SIG-M5 treated with dmso at 0.1 percent for 504 hours (cell line): Measurements from ENCODE around the gene CGB2.
"Not testable (repeated sequence)": the region's sequence is repeated elsewhere in the genome, so short reads cannot be mapped to it uniquely, and the experiment has no call there.

Experiments used
- DNase-seq: peaks from one replicate; lab custom pipeline; 2025; ENCODE audit not compliant: unreplicated experiment; lab: John Stamatoyannopoulos, UW

CGB2 gene

DNA sequence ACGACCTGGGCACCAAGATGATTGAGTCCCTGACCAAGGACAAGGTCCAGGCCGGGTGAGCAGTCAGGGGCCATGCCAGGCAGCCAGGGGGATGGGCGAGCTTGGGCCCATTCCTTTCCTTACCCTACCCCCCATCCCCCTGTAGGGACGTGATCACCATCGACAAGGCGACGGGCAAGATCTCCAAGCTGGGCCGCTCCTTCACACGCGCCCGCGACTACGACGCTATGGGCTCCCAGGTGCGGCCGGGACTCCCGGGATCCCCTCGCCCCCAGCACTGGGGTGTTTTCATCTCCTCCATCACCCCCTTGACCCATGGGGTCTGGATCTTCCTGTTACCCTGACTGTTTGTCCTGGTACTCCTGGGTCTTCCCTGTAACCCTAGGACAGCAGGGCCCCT is 21.9 kb upstream of the CGB2 start:
- DNase-seq: no peak

DNA sequence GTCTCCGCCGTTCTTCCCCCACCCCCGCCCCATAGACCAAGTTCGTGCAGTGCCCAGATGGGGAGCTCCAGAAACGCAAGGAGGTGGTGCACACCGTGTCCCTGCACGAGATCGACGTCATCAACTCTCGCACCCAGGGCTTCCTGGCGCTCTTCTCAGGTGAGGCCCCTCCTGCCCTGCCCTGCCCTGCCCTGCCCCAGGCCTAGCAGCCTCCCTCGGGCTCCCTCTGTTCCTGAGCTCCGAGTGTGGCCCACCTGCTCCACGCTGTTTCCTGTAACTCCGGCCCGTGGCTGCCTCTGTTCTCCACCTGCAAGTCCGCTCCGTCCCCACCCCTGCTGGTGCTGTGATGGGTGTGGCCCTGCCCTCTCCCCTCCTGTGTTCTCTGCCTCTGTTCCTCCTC is 21.2 kb upstream of the CGB2 start:
- DNase-seq: no peak

DNA sequence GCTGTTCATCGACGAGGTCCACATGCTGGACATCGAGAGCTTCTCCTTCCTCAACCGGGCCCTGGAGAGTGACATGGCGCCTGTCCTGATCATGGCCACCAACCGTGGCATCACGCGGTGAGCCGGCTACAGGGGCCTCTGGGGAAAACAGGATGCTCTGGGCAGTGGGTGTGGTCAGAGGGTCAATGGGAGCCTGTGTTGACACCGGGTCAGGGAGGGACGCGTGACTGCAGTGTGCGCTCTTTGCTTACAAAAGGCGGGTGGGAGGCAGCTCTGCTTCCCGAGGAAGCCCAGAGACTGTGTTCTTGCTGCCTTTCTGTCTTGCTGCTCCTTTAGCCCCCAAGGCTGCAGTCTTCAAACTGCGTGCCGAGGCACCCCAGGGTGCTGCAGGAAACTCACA is 20.5 kb upstream of the CGB2 start:
- DNase-seq: no peak

DNA sequence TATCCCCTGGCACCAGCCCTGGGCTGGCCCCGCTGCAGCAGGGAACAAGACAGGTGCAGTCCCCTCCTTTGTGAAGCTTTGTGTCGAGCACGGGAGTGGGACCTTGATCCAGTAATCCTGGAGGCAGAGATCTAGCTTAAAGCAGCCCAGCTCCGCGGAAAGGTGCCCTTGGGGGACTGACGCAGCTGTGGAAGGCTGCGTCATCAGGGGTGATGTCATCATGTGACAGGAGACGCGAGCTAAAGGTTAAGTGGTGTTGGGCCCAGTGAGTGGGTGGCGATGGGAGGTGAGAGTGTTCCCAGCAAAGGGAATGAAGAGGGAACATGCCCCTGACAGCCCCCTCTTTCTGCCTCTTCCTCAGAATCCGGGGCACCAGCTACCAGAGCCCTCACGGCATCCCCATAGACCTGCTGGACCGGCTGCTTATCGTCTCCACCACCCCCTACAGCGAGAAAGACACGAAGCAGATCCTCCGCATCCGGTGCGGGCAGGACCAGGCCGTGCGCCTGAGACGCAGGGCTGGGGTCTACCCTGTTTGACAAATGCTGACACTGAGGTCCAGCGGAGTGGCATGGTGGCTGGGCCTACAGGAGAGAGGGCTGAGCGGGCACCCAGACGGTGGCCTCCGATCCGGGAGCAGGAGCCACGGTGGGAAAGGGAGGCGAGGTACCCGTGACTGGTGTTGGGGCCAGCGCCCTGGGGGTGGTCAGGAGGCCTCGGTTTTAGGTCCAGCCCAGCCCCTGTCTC is 17.4 kb upstream of the CGB2 start:
- no peak for DNase-seq

DNA sequence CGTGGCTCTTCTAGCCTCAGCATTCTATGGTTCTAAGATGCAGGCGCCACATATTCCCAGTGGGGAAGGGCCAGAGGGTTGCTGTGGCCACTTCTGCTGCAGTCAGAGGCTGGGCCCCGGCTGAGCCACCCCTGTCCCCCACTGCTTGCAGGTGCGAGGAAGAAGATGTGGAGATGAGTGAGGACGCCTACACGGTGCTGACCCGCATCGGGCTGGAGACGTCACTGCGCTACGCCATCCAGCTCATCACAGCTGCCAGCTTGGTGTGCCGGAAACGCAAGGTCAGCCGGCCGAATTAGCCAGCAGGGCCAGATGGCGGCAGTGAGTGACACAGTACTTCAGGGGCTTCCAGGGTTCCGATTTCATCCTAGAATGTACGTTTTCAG is 16.8 kb upstream of the CGB2 start:
- DNase-seq: no peak

DNA sequence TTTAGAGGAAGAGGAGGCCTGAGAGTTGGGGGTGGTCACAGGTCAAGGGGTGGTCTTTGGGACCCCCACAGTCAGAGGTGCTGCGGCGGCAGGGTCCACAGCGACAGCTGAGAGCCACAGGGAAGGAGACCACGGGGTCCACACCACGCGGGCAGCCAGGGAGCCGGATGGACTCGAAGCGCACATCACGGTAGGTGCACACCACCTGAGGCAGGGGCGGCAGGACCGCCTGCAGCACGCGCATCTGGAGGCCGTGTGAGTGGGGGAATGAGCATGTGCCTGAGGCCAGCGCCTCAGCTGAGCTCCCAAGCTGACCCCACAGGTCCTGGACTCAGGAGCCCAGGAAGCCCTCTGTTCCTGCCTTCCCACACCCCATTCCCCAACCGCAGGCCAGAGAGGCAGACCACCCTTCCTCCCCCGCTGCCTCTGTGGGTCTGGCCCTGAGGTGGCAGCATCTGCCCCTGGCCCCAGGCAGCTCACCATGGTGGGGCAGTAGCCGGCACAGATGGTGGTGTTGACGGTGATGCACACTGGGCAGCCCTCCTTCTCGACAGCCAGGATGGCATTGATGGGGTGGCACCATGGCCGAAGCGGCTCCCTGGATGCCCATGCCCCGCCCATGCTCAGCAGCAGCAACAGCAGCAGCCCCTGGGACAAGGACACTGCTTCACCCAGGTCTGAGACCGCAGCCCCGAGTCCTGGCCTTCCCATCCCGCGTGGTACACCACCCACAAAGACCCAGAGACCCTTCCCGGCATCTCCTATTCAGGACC is 15.4 kb upstream of the CGB2 start:
- DNase-seq: no peak

DNA sequence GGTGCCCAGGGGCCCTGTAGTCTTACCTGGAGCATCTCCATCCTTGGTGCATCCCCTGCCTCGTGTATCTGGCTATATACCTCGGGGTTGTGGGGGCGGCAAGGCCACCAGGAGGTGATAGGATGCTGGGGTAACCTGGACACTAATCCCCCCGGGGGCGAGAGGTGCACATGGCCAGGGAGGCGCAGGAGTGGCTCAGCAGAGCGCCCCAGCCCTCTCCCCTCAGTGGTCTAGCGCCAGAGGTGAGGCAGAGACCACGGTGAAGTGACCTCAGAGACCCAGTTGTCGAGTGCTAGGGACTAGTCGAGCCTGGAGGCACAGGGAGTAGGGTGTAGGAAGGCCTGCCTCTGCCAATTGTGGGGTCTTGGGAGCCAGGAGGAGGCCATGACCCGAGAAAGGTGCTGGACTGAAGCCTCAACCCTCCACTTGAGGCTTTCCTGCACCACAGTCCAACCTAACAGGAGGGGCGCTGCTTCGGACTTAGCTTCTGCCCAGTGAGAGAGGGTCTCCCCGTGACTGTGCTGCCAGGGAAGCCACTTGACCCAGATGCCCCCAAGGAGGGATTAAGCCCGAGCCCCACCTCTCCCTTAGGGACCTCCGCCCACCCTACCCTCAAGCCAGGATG is 14.5 kb upstream of the CGB2 start, which contains the start of gene LHB:
Gene LHB, minus strand, starts transcription at position 51 of the 625 bp plus-strand sequence. Its CDS starts 10 bp downstream, at position 41.
- no peak for DNase-seq

DNA sequence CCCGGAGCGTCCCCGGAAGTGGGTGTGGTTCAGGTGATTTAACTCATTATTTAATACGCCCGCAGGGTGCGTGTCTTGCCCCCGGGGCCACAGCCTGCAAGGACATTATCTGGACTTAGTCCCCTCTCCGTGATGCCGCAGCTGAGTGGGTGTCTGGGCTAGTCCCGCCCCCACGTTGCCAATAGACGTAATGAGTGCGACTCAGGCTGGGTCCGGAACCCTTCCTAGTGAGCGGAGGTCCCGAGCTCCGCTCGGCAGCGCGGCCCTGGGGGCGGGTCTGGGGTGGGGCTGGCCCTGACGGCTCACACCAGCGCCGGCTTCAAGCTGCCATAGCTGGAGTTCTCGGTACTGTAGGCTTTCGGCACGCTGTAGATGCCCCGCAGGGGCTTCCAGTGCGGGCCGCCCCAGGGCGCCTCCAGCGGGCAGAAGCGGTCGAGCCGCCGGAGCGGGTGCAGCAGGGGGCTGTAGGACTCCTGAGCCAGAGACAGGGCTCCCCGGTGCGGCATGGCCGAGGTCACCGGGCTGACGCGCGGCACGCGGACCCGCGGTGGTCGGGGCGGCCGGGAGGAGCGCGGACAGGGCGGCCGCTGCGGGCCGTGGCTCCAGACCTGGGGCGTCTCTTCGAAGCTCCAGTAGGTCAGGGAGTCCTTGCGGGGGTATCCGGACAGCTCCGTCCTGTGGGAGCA is 13.9 kb upstream of the CGB2 start:
- peak; percentile 66 for DNase-seq

DNA sequence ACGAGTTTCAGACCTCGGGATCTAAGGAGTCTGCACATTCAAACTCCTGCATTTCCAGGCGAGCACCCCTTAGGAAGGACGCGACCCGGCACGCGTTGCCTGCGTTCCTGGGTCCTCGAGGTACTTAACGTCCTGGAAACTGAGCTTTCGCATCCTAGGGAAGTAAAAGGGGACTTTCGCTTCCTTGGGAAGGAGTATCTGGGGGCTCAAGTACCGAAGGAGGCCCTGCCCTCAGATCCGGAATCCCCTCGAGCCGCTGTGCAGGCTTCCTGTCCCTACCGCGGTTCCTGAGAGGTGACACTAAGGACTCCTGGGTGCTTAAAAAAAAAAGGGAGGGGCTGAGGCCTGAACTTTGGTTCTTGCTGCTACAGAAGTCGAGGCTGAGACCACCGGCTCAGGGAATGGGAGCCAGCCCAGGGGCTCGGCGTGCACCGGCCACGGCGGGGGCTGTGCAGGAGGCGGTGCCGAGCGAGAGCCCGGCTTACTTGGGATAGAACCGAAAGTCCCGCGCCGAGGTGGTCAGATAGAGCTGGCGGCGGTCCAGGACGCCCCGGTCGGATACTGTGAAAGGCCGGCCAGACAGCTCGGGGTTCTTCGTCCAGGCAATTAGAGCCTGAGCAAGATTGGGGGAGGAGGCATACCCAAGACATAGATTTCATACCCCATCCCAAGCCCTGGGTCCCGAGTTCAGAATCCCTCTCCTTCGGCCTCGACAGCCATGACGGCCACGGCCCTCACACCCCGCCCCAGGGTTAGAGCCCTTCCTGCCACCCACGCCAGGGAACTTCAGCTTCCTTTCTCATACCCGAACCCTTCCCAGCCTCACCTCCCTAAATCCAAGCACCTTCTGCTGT is 13.1 kb upstream of the CGB2 start:
- DNase-seq: not testable (repeated sequence)

DNA sequence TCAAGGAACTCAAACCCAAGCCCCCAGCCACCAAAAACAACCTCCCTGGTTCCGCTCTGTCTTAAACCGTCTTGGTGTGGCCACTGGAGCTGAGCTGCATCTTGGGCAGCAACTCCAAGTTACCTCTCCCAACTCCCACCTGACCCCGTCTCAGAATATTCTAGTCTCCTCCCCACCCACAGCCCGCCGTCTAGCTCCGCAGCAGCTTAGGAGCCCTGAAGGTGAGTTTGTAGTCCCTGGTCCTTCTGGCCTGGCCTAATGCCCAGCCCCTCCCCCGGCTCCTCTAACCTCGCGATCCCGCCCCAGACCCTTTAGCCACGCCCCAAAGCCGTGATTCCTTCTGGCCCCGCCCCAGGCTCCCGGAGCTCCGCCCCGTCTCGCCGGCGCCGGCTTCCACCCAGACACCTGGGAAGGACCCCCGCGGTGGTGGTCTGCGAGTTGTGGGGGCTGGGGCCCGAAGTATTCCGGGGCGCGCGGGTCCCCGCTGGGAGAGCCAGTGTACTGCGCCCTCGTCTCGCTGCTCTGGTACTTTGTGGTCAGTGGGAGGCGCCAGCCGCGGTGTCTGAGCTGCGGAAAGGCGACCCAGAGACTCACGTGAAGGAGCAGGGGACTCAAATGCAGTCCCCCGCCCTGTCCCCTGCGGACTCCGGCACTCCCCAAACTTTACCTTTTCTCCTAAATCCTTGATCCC is 12.3 kb upstream of the CGB2 start:
- DNase-seq: no peak

DNA sequence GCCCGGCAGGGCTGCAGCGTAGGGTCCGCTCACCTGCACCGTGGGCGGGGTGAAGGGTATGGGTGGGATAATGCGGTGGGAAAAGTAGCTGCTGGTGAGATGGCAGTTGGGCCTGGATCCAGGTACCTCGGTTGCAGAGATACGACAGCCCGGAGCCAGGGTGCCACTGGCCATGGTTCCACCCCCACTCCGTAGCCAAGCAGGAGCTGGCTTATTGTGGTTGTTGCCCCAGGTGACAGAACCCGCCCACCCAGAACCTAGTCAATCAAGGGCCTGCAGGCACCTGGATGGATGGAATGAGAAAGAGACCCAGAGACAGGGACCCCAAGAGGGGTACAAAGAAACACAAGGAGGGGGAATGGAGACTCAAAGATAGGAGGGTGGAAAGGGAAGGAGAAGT is 11.3 kb upstream of the CGB2 start:
- DNase-seq: no peak

DNA sequence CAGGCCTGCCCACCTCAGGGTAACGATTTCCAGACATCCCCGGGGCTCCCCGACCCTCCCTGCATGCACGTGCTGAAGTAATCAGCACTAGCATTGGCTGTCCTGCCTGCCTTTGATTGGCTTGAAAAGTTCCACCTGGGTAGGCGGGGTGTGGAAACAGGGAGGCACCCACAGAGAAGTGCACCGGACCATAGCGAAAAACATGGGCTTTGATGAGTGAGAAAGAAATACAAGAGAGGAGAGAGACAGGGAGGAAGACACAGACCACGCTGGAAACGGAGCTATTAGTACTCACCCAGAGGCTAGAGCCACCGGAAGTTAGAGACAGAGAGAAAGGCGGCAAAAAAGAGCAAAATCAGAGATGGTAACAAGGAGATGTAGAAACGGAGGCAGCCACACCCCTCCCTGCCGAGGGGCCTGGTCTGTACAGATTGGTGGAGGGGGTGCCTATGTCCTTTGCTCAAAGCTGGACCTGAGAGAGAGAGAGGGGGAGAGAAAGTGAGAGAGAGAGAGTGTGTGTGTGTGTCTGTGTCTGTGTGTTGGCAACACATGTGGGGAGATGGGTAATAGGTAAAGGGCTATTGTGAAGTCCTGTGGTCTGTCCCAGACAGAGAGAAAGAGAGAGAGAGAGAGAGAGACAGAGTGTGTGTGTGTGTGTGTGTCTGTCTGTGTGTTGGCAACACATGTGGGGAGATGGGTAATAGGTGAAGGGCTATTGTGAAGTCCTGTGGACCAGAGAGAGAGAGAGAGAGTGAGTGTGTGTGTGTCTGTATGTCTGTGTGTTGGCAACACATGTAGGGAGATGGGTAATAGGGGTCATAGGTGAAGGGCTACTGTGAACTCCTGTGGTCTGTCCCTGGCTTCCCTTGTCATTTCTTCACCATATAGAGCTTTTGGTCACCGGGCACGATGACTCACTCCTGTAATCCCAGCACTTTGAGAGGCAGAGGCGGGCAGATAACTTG is 10.5 kb upstream of the CGB2 start:
- DNase-seq: no peak

DNA sequence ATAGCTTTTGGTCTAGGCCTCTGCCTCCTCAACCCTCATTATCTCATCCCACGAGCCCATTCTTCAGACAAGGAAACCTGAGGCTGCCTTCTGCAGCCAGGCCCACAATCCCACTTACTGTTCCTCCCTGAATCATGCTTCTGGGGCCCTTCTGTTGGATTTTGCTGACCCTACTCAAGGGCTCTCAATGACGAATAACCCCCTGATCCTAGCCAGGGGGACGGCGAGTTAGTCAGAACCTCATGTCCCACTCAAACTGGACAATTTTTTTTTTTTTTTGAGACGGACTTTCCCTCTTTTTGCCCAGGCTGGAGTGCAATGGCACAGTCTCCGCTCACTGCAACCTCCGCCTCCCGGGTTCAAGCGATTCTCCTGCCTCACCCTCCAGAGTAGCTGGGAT is 9.6 kb upstream of the CGB2 start:
- DNase-seq: no peak

DNA sequence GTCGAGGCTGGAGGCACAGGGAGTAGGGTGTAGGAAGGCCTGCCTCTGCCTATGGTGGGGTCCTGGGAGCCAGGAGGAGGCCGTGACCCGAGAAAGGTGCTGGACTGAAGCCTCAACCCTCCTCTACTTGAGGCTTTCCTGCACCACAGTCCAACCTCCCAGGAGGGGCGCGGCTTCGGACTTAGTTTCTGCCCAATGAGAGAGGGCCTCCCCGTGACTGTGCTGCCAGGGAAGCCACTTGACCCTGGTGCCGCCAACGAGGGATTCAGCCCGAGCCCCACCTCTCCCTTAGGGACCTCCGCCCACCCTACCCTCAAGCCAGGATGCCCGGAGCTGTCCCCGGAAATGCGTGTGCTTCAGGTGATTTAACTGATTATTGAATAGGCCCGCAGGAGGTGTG is 7.5 kb upstream of the CGB2 start, which contains the start of gene CGB3:
Gene CGB3, minus strand, starts transcription at position 101 of the 400 bp plus-strand sequence. CDS start 362 bp downstream, outside the sequence.
- DNase-seq: not testable (repeated sequence)

DNA sequence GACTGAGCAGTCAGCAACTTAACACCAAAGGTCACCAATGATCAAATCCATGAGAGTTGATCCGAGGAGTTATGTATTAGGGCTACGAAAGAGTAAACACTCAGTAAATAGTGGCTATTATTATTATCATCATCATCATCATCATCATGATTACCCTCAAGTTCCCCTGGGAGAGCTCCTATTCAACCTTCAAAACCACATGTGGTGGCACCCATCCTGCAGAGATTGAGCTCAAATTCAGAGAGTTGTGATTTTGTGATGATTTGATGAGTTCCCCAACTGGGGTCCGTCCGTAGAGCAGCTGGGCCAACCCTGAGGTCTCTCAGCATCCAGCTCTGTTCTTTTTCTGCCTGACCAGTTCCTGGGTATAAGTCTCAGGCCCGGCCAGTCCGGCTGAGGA is 6.6 kb upstream of the CGB2 start:
- DNase-seq: not testable (repeated sequence)

DNA sequence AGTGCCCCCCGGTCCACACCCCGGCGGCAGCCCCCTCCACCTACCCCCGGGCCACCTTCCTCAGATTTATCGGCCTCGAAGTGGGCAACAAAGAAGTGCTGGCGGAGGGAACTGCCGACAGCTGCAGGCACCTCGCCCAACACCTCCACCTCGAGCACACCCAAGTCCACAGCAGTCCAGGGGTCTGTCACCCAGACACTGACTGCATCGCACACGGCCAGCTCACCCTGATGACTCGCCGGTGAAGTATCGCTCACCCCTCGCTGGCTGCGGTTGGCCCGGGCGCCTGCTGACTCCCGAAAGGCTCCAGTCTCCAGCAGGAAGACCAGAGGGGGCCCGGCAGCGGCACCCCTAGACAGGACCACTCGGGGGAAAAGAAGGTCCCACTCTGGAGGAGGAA is 6.1 kb upstream of the CGB2 start:
- not testable (repeated sequence) for DNase-seq

DNA sequence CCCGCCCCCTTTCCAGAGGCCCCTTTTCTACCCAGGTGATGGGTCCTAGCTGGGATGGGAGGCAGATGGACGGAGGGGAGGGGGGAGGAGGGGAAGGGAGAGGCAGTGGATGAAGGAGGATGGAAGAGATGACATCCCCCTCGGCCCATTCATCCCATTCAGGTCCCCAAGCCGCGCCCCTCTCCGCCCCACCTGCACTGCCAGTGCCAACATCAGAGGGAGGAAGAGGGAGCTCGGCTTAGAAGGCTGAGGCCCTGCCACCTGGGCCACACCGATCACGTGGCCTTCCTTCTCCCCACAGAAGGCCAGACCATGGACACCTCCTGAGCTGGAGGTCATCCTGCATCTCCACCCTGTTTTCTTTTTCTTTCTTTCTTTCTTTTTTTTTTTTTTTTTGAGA is 3.0 kb upstream of the CGB2 start:
- not testable (repeated sequence) for DNase-seq

DNA sequence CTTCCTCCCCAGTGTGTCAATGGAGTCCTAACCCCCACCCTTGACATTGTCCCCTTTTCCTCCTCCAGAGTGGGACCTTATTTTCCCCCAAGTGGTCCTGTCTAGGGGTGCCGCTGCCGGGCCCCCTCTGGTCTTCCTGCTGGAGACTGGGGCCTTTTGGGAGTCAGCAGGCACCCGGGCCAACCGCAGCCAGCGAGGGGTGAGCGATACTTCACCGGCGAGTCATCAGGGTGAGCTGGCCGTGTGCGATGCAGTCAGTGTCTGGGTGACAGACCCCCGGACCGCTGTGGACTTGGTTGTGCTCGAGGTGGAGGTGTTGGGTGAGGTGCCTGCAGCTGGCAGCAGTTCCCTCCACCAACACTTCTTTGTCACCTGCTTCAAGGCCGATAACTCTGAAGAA is 1.9 kb upstream of the CGB2 start:
- not testable (repeated sequence) for DNase-seq

DNA sequence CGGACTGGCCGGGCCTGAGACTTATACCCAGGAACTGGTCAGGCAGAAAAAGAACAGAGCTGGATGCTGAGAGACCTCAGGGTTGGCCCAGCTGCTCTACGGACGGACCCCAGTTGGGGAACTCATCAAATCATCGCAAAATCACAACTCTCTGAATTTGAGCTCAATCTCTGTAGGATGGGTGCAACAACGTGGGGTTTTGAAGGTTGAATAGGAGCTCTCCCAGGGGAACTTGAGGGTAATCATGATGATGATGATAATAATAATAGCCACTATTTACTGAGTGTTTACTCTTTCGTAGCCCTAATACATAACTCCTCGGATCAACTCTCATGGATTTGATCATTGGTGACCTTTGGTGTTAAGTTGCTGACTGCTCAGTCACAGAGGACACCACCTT is 1.4 kb upstream of the CGB2 start:
- not testable (repeated sequence) for DNase-seq
